OCI-LY3 (cell line): Measurements from ENCODE around the gene IPO8.

Source experiments
- H2AFZ ChIP-seq: fragments of 200-600, 300-600 bp; shearing (Covaris generic); 2 replicates; pipeline ENCODE4 v1.6.0; 2014; ENCODE audit warnings: antibody characterized with exemption, low read depth, low read length
- H3K27ac ChIP-seq: fragments of 200-600, 300-600 bp; sonication (generic); 2 replicates; pipeline ENCODE4 v1.5.1; 2014; ENCODE audit warnings: mild to moderate bottlenecking, low read length, moderate library complexity, mixed read lengths
- H3K27me3 ChIP-seq: fragments of 200-600, 300-600 bp; sonication (generic); 2 replicates; pipeline ENCODE4 v1.6.1; 2014; ENCODE audit warnings: low read depth, low read length, mixed read lengths
- H3K36me3 ChIP-seq: fragments of 200-600, 300-600 bp; sonication (generic); replicated peaks from 2 replicates; pipeline ENCODE3; 2014; ENCODE audit warnings: low read depth, low read length, mixed read lengths
- H3K4me1 ChIP-seq: fragments of 300-600, 200-600 bp; sonication (generic); 2 replicates; pipeline ENCODE4 v1.6.1; 2014; ENCODE audit warnings: low read length, mixed read lengths
- H3K4me2 ChIP-seq: fragments of 200-600, 300-600 bp; sonication (generic); 2 replicates; pipeline ENCODE4 v1.6.1; 2014; ENCODE audit warnings: low read length, mixed read lengths
- H3K4me3 ChIP-seq: fragments of 300-600, 200-600 bp; sonication (generic); 2 replicates; pipeline ENCODE4 v1.5.1; 2014; ENCODE audit warnings: antibody characterized with exemption, mild to moderate bottlenecking, low read length, moderate library complexity
- H3K79me2 ChIP-seq: fragments of 300-600, 200-600 bp; shearing (Covaris generic); 2 replicates; pipeline ENCODE4 v1.6.1; 2014; ENCODE audit warnings: mild to moderate bottlenecking, low read length, mixed read lengths
- H3K9ac ChIP-seq: fragments of 300-600, 200-600 bp; shearing (Covaris generic); 2 replicates; pipeline ENCODE4 v1.6.0; 2014; ENCODE audit warnings: mild to moderate bottlenecking, low read length, moderate library complexity
- H3K9me3 ChIP-seq: fragments of 200-600, 300-600 bp; shearing (Covaris generic); 2 replicates; pipeline ENCODE4 v1.6.1; 2014; ENCODE audit warnings: low read length, mixed read lengths; ENCODE audit not compliant: insufficient read depth
- H4K20me1 ChIP-seq: fragments of 200-600, 300-600 bp; sonication (generic); 2 replicates; pipeline ENCODE4 v1.6.1; 2016; ENCODE audit warnings: low read length, mixed read lengths; ENCODE audit not compliant: insufficient read depth
- EZH2phosphoT487 ChIP-seq: fragments of 200-600 bp; shearing (Covaris generic); IDR thresholded peaks from 2 replicates; pipeline ENCODE4 v1.6.1; 2018; ENCODE audit warnings: antibody characterized with exemption, mixed run types, low read depth
- TF ChIP-seq, protein P1 (sequence below): fragments of 200-600, 300-600 bp; sonication (generic); IDR thresholded peaks from 2 replicates; pipeline ENCODE4 v1.5.1; 2014; ENCODE audit warnings: antibody characterized with exemption, low read length, low read depth

The IPO8 gene

DNA sequence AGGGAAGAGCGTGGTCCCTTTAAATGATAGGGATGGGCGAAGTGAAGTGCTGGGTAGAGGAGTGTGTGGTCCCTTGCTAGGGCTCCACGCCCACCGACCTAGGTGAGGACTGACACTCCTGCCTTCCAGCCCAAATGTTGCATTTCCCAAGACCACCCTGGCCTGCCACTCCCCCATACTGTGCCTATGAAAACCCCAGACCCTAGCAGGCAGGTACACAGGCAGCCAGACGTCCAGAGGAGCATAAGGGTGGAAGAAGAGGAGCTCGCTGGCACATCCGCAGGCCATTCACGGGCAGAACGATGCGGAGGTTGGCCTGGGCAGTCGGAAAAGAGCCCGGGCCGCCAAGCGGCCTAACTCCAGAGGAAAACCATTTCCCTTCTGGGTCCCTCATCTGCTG is 817 bp upstream of the IPO8 start:
- TF ChIP-seq, protein P1, sequence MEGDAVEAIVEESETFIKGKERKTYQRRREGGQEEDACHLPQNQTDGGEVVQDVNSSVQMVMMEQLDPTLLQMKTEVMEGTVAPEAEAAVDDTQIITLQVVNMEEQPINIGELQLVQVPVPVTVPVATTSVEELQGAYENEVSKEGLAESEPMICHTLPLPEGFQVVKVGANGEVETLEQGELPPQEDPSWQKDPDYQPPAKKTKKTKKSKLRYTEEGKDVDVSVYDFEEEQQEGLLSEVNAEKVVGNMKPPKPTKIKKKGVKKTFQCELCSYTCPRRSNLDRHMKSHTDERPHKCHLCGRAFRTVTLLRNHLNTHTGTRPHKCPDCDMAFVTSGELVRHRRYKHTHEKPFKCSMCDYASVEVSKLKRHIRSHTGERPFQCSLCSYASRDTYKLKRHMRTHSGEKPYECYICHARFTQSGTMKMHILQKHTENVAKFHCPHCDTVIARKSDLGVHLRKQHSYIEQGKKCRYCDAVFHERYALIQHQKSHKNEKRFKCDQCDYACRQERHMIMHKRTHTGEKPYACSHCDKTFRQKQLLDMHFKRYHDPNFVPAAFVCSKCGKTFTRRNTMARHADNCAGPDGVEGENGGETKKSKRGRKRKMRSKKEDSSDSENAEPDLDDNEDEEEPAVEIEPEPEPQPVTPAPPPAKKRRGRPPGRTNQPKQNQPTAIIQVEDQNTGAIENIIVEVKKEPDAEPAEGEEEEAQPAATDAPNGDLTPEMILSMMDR: no peak
- TF ChIP-seq EZH2phosphoT487: no peak
- H3K4me3 ChIP-seq: peak overlapping the region; percentile 97
- H3K79me2 ChIP-seq: peaks cover 39% of the 10 kb centered on the region
- no peaks in the 10 kb centered on the region for H3K9me3 ChIP-seq
- peak overlapping the region; percentile 87 for H3K9ac ChIP-seq
- H4K20me1 ChIP-seq: no peaks in the 10 kb centered on the region; the same call in 1 of the 2 replicates
- H3K36me3 ChIP-seq: no peaks in the 10 kb centered on the region
- H3K27ac ChIP-seq: no peak overlapping the region
- H3K4me2 ChIP-seq: peak overlapping the region; percentile 78
- H2AFZ ChIP-seq: peak overlapping the region; percentile 93
- H3K27me3 ChIP-seq: no peaks in the 10 kb centered on the region
- H3K4me1 ChIP-seq: peaks cover 16% of the 10 kb centered on the region

DNA sequence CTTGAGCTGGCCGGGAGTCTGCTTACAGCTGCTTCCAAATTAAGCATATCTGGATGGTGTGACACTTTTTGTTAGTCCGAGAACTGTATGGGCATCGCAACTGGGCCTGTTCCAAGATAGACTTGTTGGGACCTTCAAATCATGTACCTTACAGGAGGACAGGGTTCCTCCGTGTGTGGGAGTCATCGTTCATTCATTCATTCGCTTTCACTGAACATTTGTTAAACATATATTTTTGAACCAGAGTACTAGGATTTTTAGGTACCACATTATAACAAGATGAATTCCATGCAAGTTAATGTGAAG is 387 bp upstream of the IPO8 start:
- Histone ChIP-seq H3K4me1 (peaks cover 16% of the 10 kb centered on the region), H3K27me3 (no peaks in the 10 kb centered on the region), H3K4me2 (peak overlapping the region; percentile 78), H3K9ac (peak overlapping the region; percentile 87), H3K9me3 (no peaks in the 10 kb centered on the region), H3K27ac (peak overlapping the region; percentile 45), H4K20me1 (no peaks in the 10 kb centered on the region; the same call in 1 of the 2 replicates), H3K36me3 (no peaks in the 10 kb centered on the region), H2AFZ (peak overlapping the region; percentile 93), H3K79me2 (peaks cover 43% of the 10 kb centered on the region), H3K4me3 (peak overlapping the region; percentile 97)
- TF ChIP-seq EZH2phosphoT487: no peak
- TF ChIP-seq, protein P1: no peak

DNA sequence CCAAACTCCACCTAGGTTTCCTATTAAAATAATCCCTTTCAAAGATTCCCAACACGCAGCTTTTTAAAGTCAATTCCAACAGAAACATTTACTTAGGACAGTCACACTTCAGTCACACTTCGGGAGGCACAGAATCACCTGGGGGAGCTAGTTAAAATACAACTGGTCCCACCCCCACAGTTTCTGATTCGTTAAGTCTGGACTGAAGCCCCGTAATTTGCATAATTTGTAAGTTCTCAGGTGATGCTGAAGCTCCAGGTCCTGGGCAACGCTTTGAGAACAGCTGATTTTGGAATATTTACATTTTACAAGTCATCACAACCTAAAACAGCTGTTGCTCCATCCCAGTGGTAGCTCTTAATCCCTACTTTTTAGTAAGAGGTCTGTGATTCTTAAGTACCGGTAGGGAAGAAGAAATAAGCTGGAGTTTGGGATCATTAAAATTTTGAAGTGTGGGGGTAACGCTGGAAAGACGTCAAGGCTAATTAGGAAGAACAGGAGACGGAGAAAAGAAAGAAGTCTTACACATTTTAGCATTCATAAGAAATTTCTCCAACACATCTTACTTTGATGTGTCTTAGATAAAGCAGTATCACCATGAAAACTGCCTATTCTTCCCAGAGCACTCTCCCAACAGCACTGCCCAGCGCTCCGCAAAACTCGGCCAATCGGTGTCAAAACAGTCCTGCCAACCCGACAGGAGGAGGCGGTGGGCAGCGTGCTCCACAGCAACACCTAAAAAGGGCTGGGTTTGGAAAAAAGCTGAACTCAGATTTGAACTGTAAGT is 1.1 kb downstream of the IPO8 start:
- TF ChIP-seq, protein P1: no peak
- no peak for TF ChIP-seq EZH2phosphoT487
- Histone ChIP-seq H3K36me3 (no peaks in the 10 kb centered on the region), H3K4me2 (peak overlapping the region; percentile 78), H3K4me1 (peaks cover 16% of the 10 kb centered on the region), H3K9ac (peak overlapping the region; percentile 87), H3K9me3 (no peaks in the 10 kb centered on the region), H3K79me2 (peaks cover 48% of the 10 kb centered on the region), H3K27ac (0 out of 2 replicates have a peak overlapping the region, but pooled peaks have one; percentile 44), H2AFZ (peak overlapping the region; percentile 81), H3K27me3 (no peaks in the 10 kb centered on the region), H3K4me3 (peak overlapping the region; percentile 97), H4K20me1 (no peaks in the 10 kb centered on the region; the same call in 1 of the 2 replicates)

DNA sequence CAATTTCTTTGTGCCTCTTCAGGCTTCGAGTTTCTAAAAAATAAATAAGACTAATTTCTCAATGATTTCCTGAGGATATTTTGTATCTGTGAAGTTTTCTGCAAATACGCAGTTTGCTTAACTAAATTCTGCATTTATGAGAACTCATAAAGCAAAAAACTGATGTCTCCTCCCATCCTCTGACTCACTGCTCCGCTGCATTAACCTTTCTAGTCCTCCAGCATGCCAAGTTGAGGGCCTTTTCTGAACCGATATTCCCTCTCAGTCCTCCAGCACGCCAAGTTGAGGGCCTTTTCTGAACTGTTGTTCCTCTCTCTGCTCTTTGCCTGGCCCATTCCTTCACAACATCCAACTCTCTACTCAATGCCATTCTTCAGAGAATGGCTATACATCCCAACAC is 3.2 kb downstream of the IPO8 start:
- peaks cover 48% of the 10 kb centered on the region for H3K79me2 ChIP-seq
- H3K27me3 ChIP-seq: no peaks in the 10 kb centered on the region
- H3K4me3 ChIP-seq: no peak overlapping the region
- no peak overlapping the region for H3K9ac ChIP-seq
- no peaks in the 10 kb centered on the region for H3K9me3 ChIP-seq
- no peak overlapping the region for H3K27ac ChIP-seq
- no peaks in the 10 kb centered on the region for H3K36me3 ChIP-seq
- no peaks in the 10 kb centered on the region; the same call in 1 of the 2 replicates for H4K20me1 ChIP-seq
- no peak for TF ChIP-seq EZH2phosphoT487
- TF ChIP-seq, protein P1: no peak
- H3K4me1 ChIP-seq: peaks cover 13% of the 10 kb centered on the region
- H2AFZ ChIP-seq: no peak overlapping the region
- no peak overlapping the region for H3K4me2 ChIP-seq
